Small intestine (tissue), 7 donors: ENCODE data around the gene FYCO1. TPM values are rescaled to one million over a fixed set of nuclear protein-coding genes. Genes with fewer than 3 reads are reported as not detected.

ENCODE experiments used
- DNase-seq, 2 donors: peaks; one replicate each; pipeline versions ENCODE4 v3.0.0 to v3.0.0-alpha.2; 2013
- FAIRE-seq: peaks from 2 replicates; lab custom pipeline; 2012; peaks lifted over from hg19 to GRCh38; lab: Jason Lieb, UNC
- H3K27ac ChIP-seq, 3 donors: one replicate each; pipeline ENCODE4 v1.5.1; 2013; ENCODE audit warnings: low read length in 2 of 3, mild to moderate bottlenecking in 2 of 3, control low read depth in 1 of 3, inconsistent platforms in 1 of 3, low read depth in 1 of 3, moderate library complexity in 1 of 3
- H3K27me3 ChIP-seq, 3 donors: one replicate each; pipeline ENCODE4 v1.6.1; 2013; ENCODE audit warnings: low read length in 3 of 3, inconsistent platforms in 1 of 3; ENCODE audit not compliant: control insufficient read depth in 3 of 3, insufficient read depth in 3 of 3
- H3K36me3 ChIP-seq, 3 donors: one replicate each; pipeline ENCODE4 v1.6.1; 2013; ENCODE audit warnings: low read length in 3 of 3, inconsistent platforms in 1 of 3, low read depth in 1 of 3, mild to moderate bottlenecking in 1 of 3, moderate library complexity in 1 of 3; ENCODE audit not compliant: control insufficient read depth in 3 of 3, insufficient read depth in 2 of 3
- H3K4me1 ChIP-seq, 3 donors: one replicate each; pipeline ENCODE4 v1.6.1; 2013; ENCODE audit warnings: low read length in 2 of 3, inconsistent platforms in 1 of 3, low read depth in 1 of 3, mild to moderate bottlenecking in 1 of 3, moderate library complexity in 1 of 3; ENCODE audit not compliant: control insufficient read depth in 3 of 3, insufficient read depth in 2 of 3
- H3K4me3 ChIP-seq, 3 donors: one replicate each; pipeline ENCODE4 v1.5.1; 2013; ENCODE audit warnings: low read length in 3 of 3, control low read depth in 1 of 3, inconsistent platforms in 1 of 3, low read depth in 1 of 3, mild to moderate bottlenecking in 1 of 3, moderate library complexity in 1 of 3
- H3K9me3 ChIP-seq, 2 donors: one replicate each; pipeline ENCODE4 v1.6.1; 2013; ENCODE audit warnings: low read depth in 1 of 2, low read length in 1 of 2; ENCODE audit not compliant: control insufficient read depth in 2 of 2, insufficient read depth in 1 of 2
- WGBS, 3 donors: extraction: QIAGEN DNeasy Blood & Tissue Kit; methylation state at CpG; one replicate each; pipeline ENCODE4 v1.1.7; 2013; 5-methylcytosine and 5-hydroxymethylcytosine counted together
- polyA plus RNA-seq, 4 donors: library from polyadenylated mRNA; stranded (reverse) in 3 of 4; unstranded in 1 of 4; fragments of 200-250 nt in 3 of 4; fragments of 120-200 nt in 1 of 4; gene quantifications; one replicate each; pipeline versions ENCODE4 v1.2.1 to v1.2.3, GENCODE V29; 2013
- donor health status: healthy with polysubstance abuse.
- donor health status: control.
- donor health status: control.
- donor health status: Bipolar disorder and iron deficiency.
- donor health status: healthy.

The FYCO1 gene
- polyA plus RNA-seq, 4 donors, result 6.5 to 21.1 (median 9.0) TPM

GRCh38 chr3:45962033-45962432 lies 33.6 kb downstream of the FYCO1 start:
- H3K36me3 ChIP-seq, result peaks cover 29 to 80% (median 40%) of the 10 kb centered on the region in 3 donors
- 66 to 88% (median 76%) methylated on average over 5 of the region's 5 CpGs for WGBS, 3 donors
- no peaks in the 10 kb centered on the region for H3K27me3 ChIP-seq
- no peaks in the 10 kb centered on the region for H3K4me1 ChIP-seq
- peak overlapping the region in 1 of 3 donors; percentile 32 for H3K27ac ChIP-seq
- H3K4me3 ChIP-seq, result no peak overlapping the region
- FAIRE-seq, result no peak
- no peak for DNase-seq
- no peaks in the 10 kb centered on the region for H3K9me3 ChIP-seq

GRCh38 chr3:45960289-45960688 lies 35.3 kb downstream of the FYCO1 start:
- Histone ChIP-seq H3K4me1 (no peaks in the 10 kb centered on the region), H3K27me3 (no peaks in the 10 kb centered on the region), H3K36me3 (peaks cover 31 to 73% (median 35%) of the 10 kb centered on the region in 3 donors), H3K9me3 (no peaks in the 10 kb centered on the region), H3K27ac (no peak overlapping the region), H3K4me3 (no peak overlapping the region)
- FAIRE-seq, result no peak
- WGBS, 3 donors, result 90 to 94% (median 93%) methylated on average over 2 of the region's 2 CpGs
- no peak for DNase-seq

GRCh38 chr3:45959201-45959600 lies 36.4 kb downstream of the FYCO1 start:
- no peaks in the 10 kb centered on the region for H3K27me3 ChIP-seq
- no peak overlapping the region for H3K4me3 ChIP-seq
- no peaks in the 10 kb centered on the region for H3K9me3 ChIP-seq
- DNase-seq (no peak), FAIRE-seq (no peak)
- no peak overlapping the region for H3K27ac ChIP-seq
- no peaks in the 10 kb centered on the region for H3K4me1 ChIP-seq
- H3K36me3 ChIP-seq, result peaks cover 34 to 75% (median 34%) of the 10 kb centered on the region in 3 donors
- WGBS, 3 donors, result 90 to 97% (median 95%) methylated on average over 7 of the region's 7 CpGs

GRCh38 chr3:45958321-45958791 lies 37.3 kb downstream of the FYCO1 start:
- no peaks in the 10 kb centered on the region for H3K27me3 ChIP-seq
- FAIRE-seq (no peak), DNase-seq (no peak)
- H3K4me1 ChIP-seq, result peaks cover 0 to 3% (median 0%) of the 10 kb centered on the region in 3 donors
- peak overlapping the region in 1 of 3 donors; percentile 37 for H3K27ac ChIP-seq
- WGBS, 3 donors, result 87 to 93% (median 89%) methylated on average over 6 of the region's 6 CpGs
- H3K4me3 ChIP-seq, result no peak overlapping the region
- peaks cover 31 to 76% (median 37%) of the 10 kb centered on the region in 3 donors for H3K36me3 ChIP-seq
- H3K9me3 ChIP-seq, result no peaks in the 10 kb centered on the region

GRCh38 chr3:45957586-45957985 lies 38.0 kb downstream of the FYCO1 start:
- no peak for FAIRE-seq

GRCh38 chr3:45955706-45956105 lies 39.9 kb downstream of the FYCO1 start:
- DNase-seq, result no peak
- H3K36me3 ChIP-seq, result peaks cover 36 to 77% (median 40%) of the 10 kb centered on the region in 3 donors
- 82 to 97% (median 95%) methylated on average over 4 of the region's 4 CpGs for WGBS, 3 donors
- H3K27me3 ChIP-seq, result no peaks in the 10 kb centered on the region
- no peak overlapping the region for H3K27ac ChIP-seq
- no peak for FAIRE-seq
- no peaks in the 10 kb centered on the region for H3K9me3 ChIP-seq
- H3K4me3 ChIP-seq, result no peak overlapping the region
- peaks cover 0 to 3% (median 0%) of the 10 kb centered on the region in 3 donors for H3K4me1 ChIP-seq

More at GRCh38 chr3:45957586-45957985, 38.0 kb downstream of the FYCO1 start:
- WGBS, 3 donors, result 79 to 89% (median 83%) methylated on average over 5 of the region's 5 CpGs
- Histone ChIP-seq H3K9me3 (no peaks in the 10 kb centered on the region), H3K27ac (peak overlapping the region in 1 of 3 donors; percentile 12), H3K36me3 (peaks cover 32 to 75% (median 41%) of the 10 kb centered on the region in 3 donors), H3K27me3 (no peaks in the 10 kb centered on the region), H3K4me3 (no peak overlapping the region), H3K4me1 (peaks cover 0 to 3% (median 0%) of the 10 kb centered on the region in 3 donors)
- no peak for DNase-seq

GRCh38 chr3:45955017-45955647 lies 40.5 kb downstream of the FYCO1 start:
- Histone ChIP-seq H3K4me1 (peaks cover 0 to 3% (median 0%) of the 10 kb centered on the region in 3 donors), H3K9me3 (no peaks in the 10 kb centered on the region), H3K27me3 (no peaks in the 10 kb centered on the region), H3K27ac (no peak overlapping the region), H3K4me3 (no peak overlapping the region), H3K36me3 (peaks cover 37 to 80% (median 39%) of the 10 kb centered on the region in 3 donors)
- no peak for DNase-seq
- 86 to 90% (median 88%) methylated on average over 11 of the region's 11 CpGs for WGBS, 3 donors
- FAIRE-seq, result no peak

GRCh38 chr3:45954306-45954705 lies 41.3 kb downstream of the FYCO1 start:
- FAIRE-seq (no peak), DNase-seq (no peak)
- peaks cover 32 to 80% (median 38%) of the 10 kb centered on the region in 3 donors for H3K36me3 ChIP-seq
- no peaks in the 10 kb centered on the region for H3K27me3 ChIP-seq
- peaks cover 0 to 3% (median 0%) of the 10 kb centered on the region in 3 donors for H3K4me1 ChIP-seq
- no peaks in the 10 kb centered on the region for H3K9me3 ChIP-seq
- no peak overlapping the region for H3K4me3 ChIP-seq
- no peak overlapping the region for H3K27ac ChIP-seq
- WGBS, 3 donors, result 97 to 98% (median 97%) methylated on average over 3 of the region's 3 CpGs
